ENCODE data around the gene MAN1C1.

MAN1C1 gene

GRCh38 chr1:25607123-25607522, 9.5 kb upstream of the MAN1C1 start:
- TF ChIP-seq CREB5 (CRISPR knock-in tag; IDR thresholded peaks at IDR 0.05; ENCODE audit: low read depth), result no peak
- TF ChIP-seq OSR1 (CRISPR knock-in tag; IDR thresholded peaks at IDR 0.05), result no peak
- TF ChIP-seq ZFP3 (CRISPR knock-in tag; IDR thresholded peaks at IDR 0.05), result no peak
- no peak for TF ChIP-seq ZC3H10 (CRISPR knock-in tag; IDR thresholded peaks at IDR 0.05)
- no peak for TF ChIP-seq ZNF8 (CRISPR knock-in tag; IDR thresholded peaks at IDR 0.05)
- TF ChIP-seq ZNF565 (CRISPR knock-in tag; conservative IDR thresholded peaks at IDR 0.05; ENCODE audit: low read depth), result no peak
- no peak for ATAC-seq

GRCh38 chr1:25608488-25609178, 8.0 kb upstream of the MAN1C1 start:
- TF ChIP-seq ZFP3 (CRISPR knock-in tag; IDR thresholded peaks at IDR 0.05) (no peak), SNAI2 (CRISPR knock-in tag; IDR thresholded peaks at IDR 0.05) (no peak), TSHZ2 (CRISPR knock-in tag; IDR thresholded peaks at IDR 0.05) (no peak), TOX (CRISPR knock-in tag; IDR thresholded peaks at IDR 0.05; ENCODE audit: borderline replicate concordance) (no peak), ZNF70 (CRISPR knock-in tag; IDR thresholded peaks at IDR 0.05) (no peak), CSDC2 (CRISPR knock-in tag; IDR thresholded peaks at IDR 0.05) (no peak), ZFP30 (CRISPR knock-in tag; IDR thresholded peaks at IDR 0.05) (no peak), TCF4 (CRISPR knock-in tag; IDR thresholded peaks at IDR 0.05; ENCODE audit: borderline replicate concordance) (no peak), ESRRG (CRISPR knock-in tag; IDR thresholded peaks at IDR 0.05) (no peak), ZNF8 (CRISPR knock-in tag; IDR thresholded peaks at IDR 0.05) (no peak), CREB5 (CRISPR knock-in tag; IDR thresholded peaks at IDR 0.05; ENCODE audit: low read depth) (no peak)
- peak; percentile 95 for ATAC-seq

DNA sequence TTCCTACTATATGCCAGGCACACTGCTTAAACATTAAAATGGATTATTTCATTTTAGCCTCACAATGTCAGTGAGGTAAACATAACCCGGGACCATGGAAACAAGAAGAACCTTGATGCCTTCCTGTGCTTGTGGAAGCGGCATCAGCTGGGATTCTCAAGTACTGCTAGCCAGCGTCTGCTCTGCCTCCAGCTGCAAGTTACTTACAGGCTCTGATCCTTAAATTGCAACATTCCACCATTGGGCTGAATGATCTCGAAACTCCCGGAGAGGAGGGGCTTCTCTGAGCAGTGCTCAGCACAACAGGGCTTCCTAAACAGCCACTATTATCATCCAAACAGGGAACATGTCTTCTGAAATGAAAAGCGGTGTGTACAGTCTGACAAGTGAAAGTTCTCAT, 6.7 kb upstream of the MAN1C1 start:
- no peak for ATAC-seq
- TF ChIP-seq CSDC2 (CRISPR knock-in tag; IDR thresholded peaks at IDR 0.05) (no peak), ZC3H10 (CRISPR knock-in tag; IDR thresholded peaks at IDR 0.05) (no peak), CSRNP3 (CRISPR knock-in tag; IDR thresholded peaks at IDR 0.05) (no peak), ESRRG (CRISPR knock-in tag; IDR thresholded peaks at IDR 0.05) (no peak), TOX (CRISPR knock-in tag; IDR thresholded peaks at IDR 0.05; ENCODE audit: borderline replicate concordance) (no peak), TSHZ2 (CRISPR knock-in tag; IDR thresholded peaks at IDR 0.05) (no peak), POU6F1 (CRISPR knock-in tag; IDR thresholded peaks at IDR 0.05; ENCODE audit: borderline replicate concordance, low read depth) (no peak), OSR1 (CRISPR knock-in tag; IDR thresholded peaks at IDR 0.05) (no peak), CREB5 (CRISPR knock-in tag; IDR thresholded peaks at IDR 0.05; ENCODE audit: low read depth) (no peak), ZNF565 (CRISPR knock-in tag; conservative IDR thresholded peaks at IDR 0.05; ENCODE audit: low read depth) (no peak), ZFP30 (CRISPR knock-in tag; IDR thresholded peaks at IDR 0.05) (no peak), SNAI2 (CRISPR knock-in tag; IDR thresholded peaks at IDR 0.05) (no peak), ZNF70 (CRISPR knock-in tag; IDR thresholded peaks at IDR 0.05) (no peak), BACH2 (CRISPR knock-in tag; IDR thresholded peaks at IDR 0.05; ENCODE audit: borderline replicate concordance) (no peak), GLIS3 (CRISPR knock-in tag; IDR thresholded peaks at IDR 0.05) (no peak), ARNTL (CRISPR knock-in tag; IDR thresholded peaks at IDR 0.05; ENCODE audit: borderline replicate concordance, low read depth) (no peak), TCF4 (CRISPR knock-in tag; IDR thresholded peaks at IDR 0.05; ENCODE audit: borderline replicate concordance) (no peak), ISL1 (CRISPR knock-in tag; IDR thresholded peaks at IDR 0.05) (no peak), RARB (CRISPR knock-in tag; IDR thresholded peaks at IDR 0.05) (no peak)

Data from SK-N-SH treated with all-trans-retinoic acid at 6 μM for 48 hours (cell line).